ENCODE measurements around the gene EDDM13. TPM values are rescaled to one million over a fixed set of nuclear protein-coding genes. Genes with fewer than 3 reads are reported as not detected.

The EDDM13 gene
- total and polyA plus RNA-seq, 10 donors: 0.71 to 1.2 (median 1.1) TPM; not detected in 7

DNA sequence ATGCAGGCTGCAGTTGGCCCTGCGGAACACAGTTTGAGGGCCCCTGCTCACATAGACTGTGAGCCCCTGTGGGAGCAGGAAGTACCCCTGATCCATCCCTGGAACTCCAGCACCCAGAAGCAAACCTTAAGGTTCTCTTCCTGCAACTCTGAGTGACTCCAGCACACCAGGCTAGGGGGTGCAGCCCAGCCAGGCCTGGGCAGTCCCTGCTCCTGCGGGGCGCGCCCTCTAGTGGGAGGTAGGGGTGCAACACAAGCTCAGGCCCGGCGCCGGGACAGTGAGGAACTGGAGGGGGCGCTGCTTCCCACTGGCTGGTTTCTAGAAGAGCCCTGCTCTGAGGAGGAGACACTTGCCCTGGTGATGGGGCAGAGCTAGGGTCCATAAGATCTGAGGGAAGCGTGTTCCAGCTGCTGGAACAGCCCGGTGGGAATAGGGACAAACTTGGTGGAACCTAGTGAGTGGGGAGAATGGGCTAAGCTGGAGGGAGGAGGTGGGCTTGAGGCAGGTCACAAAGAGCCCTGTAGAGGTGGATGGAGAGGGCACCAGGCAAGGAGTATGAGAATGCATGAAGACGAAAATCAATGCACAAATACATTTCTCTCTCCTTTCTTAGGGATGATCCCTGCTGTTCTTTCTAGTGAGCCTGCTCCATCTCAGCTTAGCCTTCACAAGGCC, 37.1 kb downstream of the EDDM13 start:
- Histone ChIP-seq H3K4me1 (peaks cover 4 to 39% (median 22%) of the 10 kb centered on the region in 6 donors), H3K27me3 (replicated peaks in 1 of 7) (no peaks in the 10 kb centered on the region), H3K9me3 (no peaks in the 10 kb centered on the region), H3K27ac (peak overlapping the region in 1 of 8 donors; percentile 44), H3K36me3 (peaks cover 0 to 36% (median 9%) of the 10 kb centered on the region in 6 donors), H3K4me3 (no peak overlapping the region)
- WGBS, 5 donors: 74 to 90% (median 86%) methylated on average over 11 of the region's 11 CpGs
- intact Hi-C loops (cut with DNase I; ENCODE audit: low total_unique reads): no loop called here
- TF ChIP-seq POLR2AphosphoS5 (IDR thresholded peaks at IDR 0.05): no peak
- TF ChIP-seq, protein P1, sequence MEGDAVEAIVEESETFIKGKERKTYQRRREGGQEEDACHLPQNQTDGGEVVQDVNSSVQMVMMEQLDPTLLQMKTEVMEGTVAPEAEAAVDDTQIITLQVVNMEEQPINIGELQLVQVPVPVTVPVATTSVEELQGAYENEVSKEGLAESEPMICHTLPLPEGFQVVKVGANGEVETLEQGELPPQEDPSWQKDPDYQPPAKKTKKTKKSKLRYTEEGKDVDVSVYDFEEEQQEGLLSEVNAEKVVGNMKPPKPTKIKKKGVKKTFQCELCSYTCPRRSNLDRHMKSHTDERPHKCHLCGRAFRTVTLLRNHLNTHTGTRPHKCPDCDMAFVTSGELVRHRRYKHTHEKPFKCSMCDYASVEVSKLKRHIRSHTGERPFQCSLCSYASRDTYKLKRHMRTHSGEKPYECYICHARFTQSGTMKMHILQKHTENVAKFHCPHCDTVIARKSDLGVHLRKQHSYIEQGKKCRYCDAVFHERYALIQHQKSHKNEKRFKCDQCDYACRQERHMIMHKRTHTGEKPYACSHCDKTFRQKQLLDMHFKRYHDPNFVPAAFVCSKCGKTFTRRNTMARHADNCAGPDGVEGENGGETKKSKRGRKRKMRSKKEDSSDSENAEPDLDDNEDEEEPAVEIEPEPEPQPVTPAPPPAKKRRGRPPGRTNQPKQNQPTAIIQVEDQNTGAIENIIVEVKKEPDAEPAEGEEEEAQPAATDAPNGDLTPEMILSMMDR (IDR thresholded peaks at IDR 0.05 in 8 of 11, conservative IDR thresholded peaks at IDR 0.05 in 3 of 11): peak; percentile 11 to 83 (median 63)
- DNase-seq: peak; percentile 87

DNA sequence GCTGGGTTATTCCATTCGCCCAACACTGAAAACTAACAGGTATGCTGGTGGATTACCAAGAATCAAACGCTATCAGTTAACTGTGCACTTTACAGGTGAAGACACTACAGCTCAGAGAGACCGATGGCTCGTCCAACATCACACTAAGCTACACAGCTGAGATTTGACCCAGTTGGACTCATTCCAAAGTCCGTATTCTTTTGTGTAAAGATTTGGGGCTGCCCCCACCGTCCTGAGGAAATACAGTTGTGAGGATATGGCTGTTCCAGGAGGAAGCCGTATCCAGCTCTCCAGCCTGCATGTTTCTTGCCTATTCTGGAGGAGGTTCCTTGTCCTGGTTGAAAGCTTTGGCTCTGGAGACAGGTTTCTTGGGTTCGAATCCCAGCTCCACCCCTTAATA, 37.9 kb downstream of the EDDM13 start:
- H3K9me3 ChIP-seq: no peaks in the 10 kb centered on the region
- intact Hi-C loops (cut with DNase I; ENCODE audit: low total_unique reads): no loop called here

DNA sequence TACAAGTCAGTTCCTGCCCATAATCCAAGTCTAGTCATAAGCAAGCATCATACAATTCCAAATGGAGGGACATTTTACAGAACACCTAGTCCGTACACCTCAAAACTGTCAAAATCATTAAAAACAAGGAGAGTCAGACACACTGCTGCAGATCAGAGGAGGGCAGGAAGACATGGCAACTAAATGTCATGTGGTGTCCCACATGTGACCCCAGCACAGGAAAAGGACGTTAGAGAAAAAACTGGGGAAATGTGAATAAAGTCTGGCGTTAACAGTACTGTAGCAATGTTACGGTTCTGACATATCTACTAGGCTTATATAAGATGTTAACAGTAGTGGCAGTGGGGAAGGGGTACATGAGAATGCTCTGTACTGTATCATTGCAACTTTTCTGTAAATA, 39.8 kb downstream of the EDDM13 start:
- Histone ChIP-seq H3K27ac (no peak overlapping the region), H3K27me3 (replicated peaks in 1 of 7) (no peaks in the 10 kb centered on the region), H3K4me3 (no peak overlapping the region), H3K36me3 (peaks cover 0 to 28% (median 9%) of the 10 kb centered on the region in 6 donors), H3K4me1 (peaks cover 9 to 50% (median 29%) of the 10 kb centered on the region in 6 donors), H3K9me3 (no peaks in the 10 kb centered on the region)
- intact Hi-C loops (cut with DNase I; ENCODE audit: low total_unique reads): no loop called here
- no peak for DNase-seq
- 41 to 59% (median 53%) methylated on average over 4 of the region's 4 CpGs for WGBS, 5 donors
- TF ChIP-seq POLR2AphosphoS5 (IDR thresholded peaks at IDR 0.05): no peak
- TF ChIP-seq, protein P1 (IDR thresholded peaks at IDR 0.05 in 8 of 11, conservative IDR thresholded peaks at IDR 0.05 in 3 of 11): no peak
- no peak for TF ChIP-seq POLR2A (IDR thresholded peaks at IDR 0.05)

More for the DNA sequence above, 37.9 kb downstream of the EDDM13 start:
- H3K36me3 ChIP-seq: peaks cover 0 to 28% (median 9%) of the 10 kb centered on the region in 6 donors
- TF ChIP-seq POLR2AphosphoS5 (IDR thresholded peaks at IDR 0.05) (no peak), POLR2A (IDR thresholded peaks at IDR 0.05) (no peak)
- TF ChIP-seq, protein P1 (IDR thresholded peaks at IDR 0.05 in 8 of 11, conservative IDR thresholded peaks at IDR 0.05 in 3 of 11): no peak
- H3K4me1 ChIP-seq: peaks cover 5 to 42% (median 23%) of the 10 kb centered on the region in 6 donors
- 76 to 92% (median 84%) methylated on average over 8 of the region's 8 CpGs for WGBS, 5 donors
- no peak overlapping the region for H3K27ac ChIP-seq
- H3K27me3 ChIP-seq (replicated peaks in 1 of 7): no peaks in the 10 kb centered on the region
- no peak overlapping the region for H3K4me3 ChIP-seq
- DNase-seq: no peak

DNA sequence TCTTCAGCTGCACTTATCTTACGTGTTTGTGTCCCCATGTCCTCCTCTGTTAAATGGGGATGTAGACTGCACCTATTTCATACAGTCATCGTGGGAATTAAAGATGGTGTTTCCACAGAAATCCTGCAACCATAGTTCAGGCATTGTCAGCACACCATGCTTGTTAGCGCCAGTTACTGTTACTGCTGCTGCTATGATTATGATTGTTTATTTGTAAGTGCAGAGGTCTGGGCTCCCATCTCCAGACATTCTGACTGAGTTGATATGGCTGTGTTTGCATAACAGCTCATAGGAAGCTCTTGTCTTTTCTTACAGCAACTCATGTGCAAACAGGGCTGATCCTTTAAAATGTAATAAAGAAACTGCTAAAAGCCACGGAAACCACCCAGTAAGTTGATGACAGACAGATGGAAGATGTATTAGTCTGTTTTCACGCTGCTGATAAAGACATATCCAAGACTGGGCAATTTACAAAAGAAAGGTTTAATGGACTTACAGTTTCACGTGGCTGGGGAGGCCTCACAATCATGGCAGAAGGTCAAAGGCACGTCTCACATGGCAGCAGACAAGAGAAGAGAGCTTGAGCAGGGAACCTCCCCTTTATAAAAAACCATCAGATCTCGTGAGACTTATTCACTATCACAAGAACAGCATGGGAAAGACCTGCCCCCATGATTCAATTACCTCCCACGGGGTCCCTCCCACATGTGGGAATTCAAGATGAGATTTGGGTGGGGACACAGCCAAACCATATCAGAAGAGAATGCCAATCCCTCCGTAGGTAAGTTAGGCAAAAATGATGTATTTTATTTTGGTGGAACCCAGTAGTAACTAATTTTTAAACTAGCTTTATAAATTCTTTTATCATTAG, 40.5 kb downstream of the EDDM13 start:
- Histone ChIP-seq H3K4me3 (peak overlapping the region in 1 of 8 donors; percentile 86), H3K9me3 (no peaks in the 10 kb centered on the region), H3K4me1 (peaks cover 9 to 47% (median 28%) of the 10 kb centered on the region in 6 donors), H3K27ac (peak overlapping the region in 3 of 8 donors; percentile 94 to 97 (median 95)), H3K27me3 (replicated peaks in 1 of 7) (no peaks in the 10 kb centered on the region), H3K36me3 (peaks cover 0 to 28% (median 9%) of the 10 kb centered on the region in 6 donors)
- TF ChIP-seq POLR2AphosphoS5 (IDR thresholded peaks at IDR 0.05) (no peak), POLR2A (IDR thresholded peaks at IDR 0.05) (no peak)
- TF ChIP-seq, protein P1 (IDR thresholded peaks at IDR 0.05 in 8 of 11, conservative IDR thresholded peaks at IDR 0.05 in 3 of 11): no peak
- 74 to 80% (median 77%) methylated on average over 10 of the region's 10 CpGs for WGBS, 5 donors
- DNase-seq: no peak
- intact Hi-C loops (cut with DNase I; ENCODE audit: low total_unique reads): no loop called here

Data from spleen (tissue), 11 donors.